ENCODE data around the gene DDX1. TPM values are rescaled to one million over a fixed set of nuclear protein-coding genes. Genes with fewer than 3 reads are reported as not detected.

Gene DDX1
- total and polyA plus RNA-seq, 2 donors (not counting 1 experiment from before 2014, with no cell fraction given), result 54.3 to 176 TPM

DNA sequence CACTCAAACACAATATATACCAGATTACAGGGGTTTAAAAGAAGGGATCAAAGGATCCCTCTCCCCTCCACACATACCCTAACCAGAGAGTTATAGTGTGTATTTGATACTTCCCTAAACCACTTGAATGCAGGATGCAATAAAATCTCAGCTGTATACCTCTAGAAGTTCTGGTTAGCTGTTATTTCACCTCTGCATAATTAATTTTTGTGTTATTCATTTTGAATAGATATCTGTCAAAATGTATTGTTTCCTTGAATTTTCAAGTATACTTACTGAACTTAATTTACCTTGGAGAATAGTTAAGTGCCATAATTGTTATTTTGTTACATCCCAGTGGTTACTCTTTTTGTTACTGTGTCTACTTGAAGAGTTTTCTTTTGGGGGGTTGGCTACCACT is 34.5 kb downstream of the DDX1 start:
- no peak overlapping the region for H2AFZ ChIP-seq (ENCODE audit: low read length)
- H3K36me3 ChIP-seq (ENCODE audit: control insufficient read depth, insufficient read depth, low read length), result peaks cover 9% of the 10 kb centered on the region
- H3K27ac ChIP-seq (ENCODE audit: insufficient read depth, low read length), result no peak overlapping the region
- no peaks in the 10 kb centered on the region for H3K9me3 ChIP-seq (ENCODE audit: control insufficient read depth, insufficient read depth, low read depth, low read length)
- H3K4me1 ChIP-seq (ENCODE audit: control insufficient read depth, extremely low read depth, insufficient read depth, low read length), result no peaks in the 10 kb centered on the region
- H3K9ac ChIP-seq (ENCODE audit: insufficient read depth, low read length), result no peak overlapping the region
- no peaks in the 10 kb centered on the region for H4K20me1 ChIP-seq (ENCODE audit: control insufficient read depth, extremely low read depth, insufficient read depth, low read length)
- no peak for TF ChIP-seq EZH2 (IDR thresholded peaks at IDR 0.05; ENCODE audit: low read length, missing control alignments)
- TF ChIP-seq, protein P1, sequence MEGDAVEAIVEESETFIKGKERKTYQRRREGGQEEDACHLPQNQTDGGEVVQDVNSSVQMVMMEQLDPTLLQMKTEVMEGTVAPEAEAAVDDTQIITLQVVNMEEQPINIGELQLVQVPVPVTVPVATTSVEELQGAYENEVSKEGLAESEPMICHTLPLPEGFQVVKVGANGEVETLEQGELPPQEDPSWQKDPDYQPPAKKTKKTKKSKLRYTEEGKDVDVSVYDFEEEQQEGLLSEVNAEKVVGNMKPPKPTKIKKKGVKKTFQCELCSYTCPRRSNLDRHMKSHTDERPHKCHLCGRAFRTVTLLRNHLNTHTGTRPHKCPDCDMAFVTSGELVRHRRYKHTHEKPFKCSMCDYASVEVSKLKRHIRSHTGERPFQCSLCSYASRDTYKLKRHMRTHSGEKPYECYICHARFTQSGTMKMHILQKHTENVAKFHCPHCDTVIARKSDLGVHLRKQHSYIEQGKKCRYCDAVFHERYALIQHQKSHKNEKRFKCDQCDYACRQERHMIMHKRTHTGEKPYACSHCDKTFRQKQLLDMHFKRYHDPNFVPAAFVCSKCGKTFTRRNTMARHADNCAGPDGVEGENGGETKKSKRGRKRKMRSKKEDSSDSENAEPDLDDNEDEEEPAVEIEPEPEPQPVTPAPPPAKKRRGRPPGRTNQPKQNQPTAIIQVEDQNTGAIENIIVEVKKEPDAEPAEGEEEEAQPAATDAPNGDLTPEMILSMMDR (conservative IDR thresholded peaks at IDR 0.05 in 1 of 2, IDR thresholded peaks at IDR 0.05 in 1 of 2; ENCODE audit: low read depth in 1 of 2, low read length in 2 of 2), result no peak
- no peak overlapping the region for H3K4me3 ChIP-seq (replicated peaks in 1 of 4; ENCODE audit: control extremely low read depth in 1 of 4, insufficient read depth in 1 of 4, low read depth in 3 of 4, low read length in 4 of 4)
- no peaks in the 10 kb centered on the region for H3K27me3 ChIP-seq (ENCODE audit: control insufficient read depth, insufficient read depth, low read length)
- DNase-seq (ENCODE audit: low read depth in 2 of 2), result no peak
- no peak overlapping the region for H3K4me2 ChIP-seq (ENCODE audit: extremely low read depth, insufficient read depth, low read length)
- H3K79me2 ChIP-seq (ENCODE audit: control insufficient read depth, insufficient read depth, low read length), result no peaks in the 10 kb centered on the region

DNA sequence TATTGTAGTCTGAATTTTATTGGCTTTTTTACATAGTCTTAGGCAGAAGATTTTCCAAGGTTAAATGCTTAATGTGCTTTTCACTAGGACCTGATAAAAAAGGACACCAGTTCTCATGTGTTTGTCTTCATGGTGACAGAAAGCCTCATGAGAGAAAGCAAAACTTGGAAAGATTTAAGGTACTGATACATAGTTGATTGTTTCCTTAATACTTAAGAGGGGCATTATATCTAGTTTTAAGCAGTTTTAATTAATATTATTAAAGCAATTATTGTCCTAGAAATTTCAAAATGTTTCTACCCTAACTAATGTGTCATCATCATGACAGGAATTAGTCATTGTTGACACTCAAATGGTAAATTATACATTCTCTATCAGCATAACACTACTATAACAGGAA is 35.3 kb downstream of the DDX1 start:
- Histone ChIP-seq H3K27me3 (ENCODE audit: control insufficient read depth, insufficient read depth, low read length) (no peaks in the 10 kb centered on the region), H3K4me2 (ENCODE audit: extremely low read depth, insufficient read depth, low read length) (no peak overlapping the region), H3K79me2 (ENCODE audit: control insufficient read depth, insufficient read depth, low read length) (no peaks in the 10 kb centered on the region), H3K9ac (ENCODE audit: insufficient read depth, low read length) (no peak overlapping the region), H3K9me3 (ENCODE audit: control insufficient read depth, insufficient read depth, low read depth, low read length) (no peaks in the 10 kb centered on the region), H2AFZ (ENCODE audit: low read length) (no peak overlapping the region), H3K4me1 (ENCODE audit: control insufficient read depth, extremely low read depth, insufficient read depth, low read length) (no peaks in the 10 kb centered on the region), H3K4me3 (replicated peaks in 1 of 4; ENCODE audit: control extremely low read depth in 1 of 4, insufficient read depth in 1 of 4, low read depth in 3 of 4, low read length in 4 of 4) (no peak overlapping the region), H3K27ac (ENCODE audit: insufficient read depth, low read length) (no peak overlapping the region), H3K36me3 (ENCODE audit: control insufficient read depth, insufficient read depth, low read length) (peaks cover 7% of the 10 kb centered on the region), H4K20me1 (ENCODE audit: control insufficient read depth, extremely low read depth, insufficient read depth, low read length) (no peaks in the 10 kb centered on the region)
- TF ChIP-seq, protein P1 (conservative IDR thresholded peaks at IDR 0.05 in 1 of 2, IDR thresholded peaks at IDR 0.05 in 1 of 2; ENCODE audit: low read depth in 1 of 2, low read length in 2 of 2), result no peak
- no peak for TF ChIP-seq EZH2 (IDR thresholded peaks at IDR 0.05; ENCODE audit: low read length, missing control alignments)
- no peak for DNase-seq (ENCODE audit: low read depth in 2 of 2)

DNA sequence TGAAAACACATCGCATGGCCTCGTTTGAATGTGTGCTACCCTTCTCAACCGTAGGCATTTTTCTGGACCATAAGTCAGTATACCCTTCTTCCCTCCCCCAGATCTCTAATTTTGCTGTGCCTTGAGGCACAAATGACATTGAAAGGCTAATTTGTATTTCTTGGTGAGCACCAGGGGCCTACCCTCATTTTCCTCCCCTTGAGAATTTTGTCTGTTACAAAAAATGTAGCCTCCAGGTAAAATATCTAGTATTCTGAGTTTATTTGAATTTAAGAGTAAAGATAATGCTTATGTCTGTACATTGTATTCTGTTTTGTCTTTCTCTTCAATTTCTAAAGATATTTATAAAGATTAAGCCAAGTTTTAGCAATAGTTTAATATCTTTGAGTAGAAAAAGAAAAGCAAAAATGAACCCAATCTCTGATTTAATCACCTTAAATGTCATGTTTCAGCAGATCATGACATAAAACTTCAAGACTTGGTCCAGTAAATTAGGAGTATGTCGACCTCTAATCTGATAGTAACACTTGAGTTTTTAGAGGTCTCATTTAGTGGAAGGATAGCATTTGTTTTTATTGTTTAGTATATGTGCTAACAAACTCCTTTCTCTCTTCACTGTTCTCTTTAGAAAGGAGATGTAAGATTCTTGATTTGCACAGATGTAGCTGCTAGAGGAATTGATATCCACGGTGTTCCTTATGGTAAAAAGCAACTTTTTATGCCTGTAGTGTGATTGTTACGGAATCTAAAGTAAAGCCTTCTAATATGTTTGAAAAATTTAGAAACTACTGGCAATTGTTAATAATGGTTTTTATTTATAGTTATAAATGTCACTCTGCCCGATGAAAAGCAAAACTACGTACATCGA is 36.4 kb downstream of the DDX1 start:
- Histone ChIP-seq H3K79me2 (ENCODE audit: control insufficient read depth, insufficient read depth, low read length) (no peaks in the 10 kb centered on the region), H3K9me3 (ENCODE audit: control insufficient read depth, insufficient read depth, low read depth, low read length) (no peaks in the 10 kb centered on the region), H4K20me1 (ENCODE audit: control insufficient read depth, extremely low read depth, insufficient read depth, low read length) (no peaks in the 10 kb centered on the region), H2AFZ (ENCODE audit: low read length) (no peak overlapping the region), H3K4me1 (ENCODE audit: control insufficient read depth, extremely low read depth, insufficient read depth, low read length) (no peaks in the 10 kb centered on the region), H3K27ac (ENCODE audit: insufficient read depth, low read length) (no peak overlapping the region), H3K4me3 (replicated peaks in 1 of 4; ENCODE audit: control extremely low read depth in 1 of 4, insufficient read depth in 1 of 4, low read depth in 3 of 4, low read length in 4 of 4) (no peak overlapping the region), H3K9ac (ENCODE audit: insufficient read depth, low read length) (no peak overlapping the region), H3K4me2 (ENCODE audit: extremely low read depth, insufficient read depth, low read length) (no peak overlapping the region), H3K27me3 (ENCODE audit: control insufficient read depth, insufficient read depth, low read length) (no peaks in the 10 kb centered on the region), H3K36me3 (ENCODE audit: control insufficient read depth, insufficient read depth, low read length) (peaks cover 9% of the 10 kb centered on the region)
- DNase-seq (ENCODE audit: low read depth in 2 of 2), result no peak
- TF ChIP-seq EZH2 (IDR thresholded peaks at IDR 0.05; ENCODE audit: low read length, missing control alignments), result no peak
- TF ChIP-seq, protein P1 (conservative IDR thresholded peaks at IDR 0.05 in 1 of 2, IDR thresholded peaks at IDR 0.05 in 1 of 2; ENCODE audit: low read depth in 1 of 2, low read length in 2 of 2), result no peak
